HG03378 (cell line): Measurements from ENCODE around the gene RGPD6.
"Not testable (repeated sequence)": the region's sequence is repeated elsewhere in the genome, so short reads cannot be mapped to it uniquely, and the experiment has no call there.

ENCODE experiments used
- ATAC-seq: cut with Tn5 transposase; IDR thresholded peaks from one replicate; pipeline ENCODE4 v1.9.1; 2021; ENCODE audit warnings: mild to moderate bottlenecking, moderate library complexity; ENCODE audit not compliant: unreplicated experiment

The RGPD6 gene

GRCh38 chr2:110482697-110483096 lies 94.3 kb downstream of the RGPD6 start:
- not testable (repeated sequence) for ATAC-seq

GRCh38 chr2:110481200-110481599 lies 95.8 kb downstream of the RGPD6 start:
- ATAC-seq: peak; percentile 53

- ATAC-seq: not testable (repeated sequence)
Measured at GRCh38 chr2:110480084-110480483, 96.9 kb downstream of the RGPD6 start.

- not testable (repeated sequence) for ATAC-seq
Measured at GRCh38 chr2:110477370-110477769, 99.7 kb downstream of the RGPD6 start.

- ATAC-seq: not testable (repeated sequence)
Measured at GRCh38 chr2:110476952-110477351, 100.1 kb downstream of the RGPD6 start.

GRCh38 chr2:110475627-110476359 lies 101.2 kb downstream of the RGPD6 start:
- not testable (repeated sequence) for ATAC-seq

GRCh38 chr2:110474898-110475297 lies 102.1 kb downstream of the RGPD6 start:
- ATAC-seq: peak; percentile 98

GRCh38 chr2:110473059-110473358 lies 104.0 kb downstream of the RGPD6 start:
- ATAC-seq: not testable (repeated sequence)

GRCh38 chr2:110472171-110473058 lies 104.6 kb downstream of the RGPD6 start, which contains the start of gene LIMS4:
Gene LIMS4, minus strand, starts transcription at chr2:110472816. Its CDS starts 38 bp downstream, at chr2:110472778.
- ATAC-seq: not testable (repeated sequence)

- not testable (repeated sequence) for ATAC-seq
Measured at GRCh38 chr2:110468921-110469320, 108.1 kb downstream of the RGPD6 start.

- ATAC-seq: peak; percentile 81
Measured at GRCh38 chr2:110465312-110465711, 111.7 kb downstream of the RGPD6 start.
